OCI-LY7 (cell line): ENCODE results near the gene TAF12.

Experiments
- CTCF ChIP-seq: fragments of 200-600 bp; sonication (generic); conservative IDR thresholded peaks from 2 replicates; pipeline ENCODE4 v1.5.1; 2014; ENCODE audit warnings: mild to moderate bottlenecking, antibody characterized with exemption, low read length, moderate library complexity, mixed read lengths
- EZH2phosphoT487 ChIP-seq: fragments of 200-600 bp; sonication (generic); IDR thresholded peaks from 2 replicates; pipeline ENCODE4 v1.6.1; 2018; ENCODE audit warnings: low read depth, borderline replicate concordance, mild to moderate bottlenecking, mixed run types, antibody characterized with exemption, low read length, moderate library complexity, mixed read lengths

GRCh38 chr1:28571911-28572310 lies 71.0 kb downstream of the TAF12 start:
- TF ChIP-seq CTCF, result no peak
- no peak for TF ChIP-seq EZH2phosphoT487
